ENCODE results near the gene SAMD10.

SAMD10 gene

DNA sequence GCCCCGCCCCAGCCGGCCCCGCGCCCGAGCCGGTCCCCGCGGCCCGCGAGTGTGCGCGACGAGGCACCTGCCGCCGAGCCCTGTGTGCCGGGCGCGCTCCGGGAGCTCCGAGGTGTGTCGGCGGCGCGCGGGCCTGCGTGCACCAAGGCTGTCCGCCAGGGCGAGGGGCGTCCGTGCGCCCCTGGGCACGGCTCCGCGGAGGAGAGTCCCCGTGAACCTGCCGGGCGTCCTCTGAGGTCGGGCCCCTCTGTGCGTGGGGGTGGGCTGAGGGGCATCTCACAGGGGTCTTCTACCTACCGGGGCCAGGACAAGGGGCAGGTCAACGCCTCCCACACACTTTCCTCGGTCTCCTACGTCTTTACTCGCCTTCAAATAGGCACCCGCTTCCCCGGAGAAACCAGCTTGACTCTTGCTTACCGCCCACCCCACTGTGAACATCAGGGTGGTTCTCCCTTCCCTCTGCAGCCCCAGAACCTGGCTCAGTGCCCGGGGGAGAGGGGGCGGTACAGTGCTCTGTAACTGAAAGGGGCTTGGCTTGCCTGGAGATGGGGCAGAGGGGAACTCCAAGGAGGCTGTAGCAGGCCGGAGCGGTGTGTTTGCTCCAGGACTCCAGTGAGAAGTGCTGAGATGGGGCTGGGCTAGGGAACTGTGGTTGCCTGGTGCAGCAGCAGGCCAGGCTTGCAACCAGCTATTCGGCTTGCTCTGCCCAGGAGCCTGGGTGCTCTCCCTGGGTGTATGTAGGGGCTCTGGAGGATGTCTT lies at the start of gene SAMD10 (continued):
- TF ChIP-seq ZNF23 (tag by site-specific recombination; IDR thresholded peaks at IDR 0.05; ENCODE audit: borderline replicate concordance) = no peak
- TF ChIP-seq ZNF140 (tag by site-specific recombination; IDR thresholded peaks at IDR 0.05) = no peak
- no peak; the same call in 1 of the 2 replicates for TF ChIP-seq WT1 (tag by site-specific recombination; IDR thresholded peaks at IDR 0.05)
- TF ChIP-seq ZFHX2 (tag by site-specific recombination; conservative IDR thresholded peaks at IDR 0.05) = peak; percentile 95
- TF ChIP-seq YY1 (tag by site-specific recombination; IDR thresholded peaks at IDR 0.05) = no peak
- no peak for TF ChIP-seq ZNF138 (tag by site-specific recombination; IDR thresholded peaks at IDR 0.05; ENCODE audit: borderline replicate concordance)
- TF ChIP-seq HOXD13 (CRISPR knock-in tag; IDR thresholded peaks at IDR 0.05; ENCODE audit: borderline replicate concordance) = no peak
- TF ChIP-seq ZNF239 (tag by site-specific recombination; IDR thresholded peaks at IDR 0.05) = no peak
- TF ChIP-seq ZNF791 (tag by site-specific recombination; IDR thresholded peaks at IDR 0.05) = no peak
- TF ChIP-seq ZNF560 (tag by site-specific recombination; IDR thresholded peaks at IDR 0.05; ENCODE audit: borderline replicate concordance) = no peak
- no peak for TF ChIP-seq HOXA7 (CRISPR knock-in tag; IDR thresholded peaks at IDR 0.05; ENCODE audit: borderline replicate concordance)
- TF ChIP-seq ZNF600 (tag by site-specific recombination; IDR thresholded peaks at IDR 0.05) = peak; percentile 76; the same call in 1 of the 2 replicates
- peak; percentile 94 for TF ChIP-seq EGR2 (tag by site-specific recombination; IDR thresholded peaks at IDR 0.05; ENCODE audit: low read depth)
- TF ChIP-seq ZNF24 (tag by site-specific recombination; IDR thresholded peaks at IDR 0.05) = peak; percentile 42; the same call in 1 of the 2 replicates
- TF ChIP-seq INSM2 (tag by site-specific recombination; IDR thresholded peaks at IDR 0.05) = no peak
- no peak for TF ChIP-seq ZNF571 (tag by site-specific recombination; IDR thresholded peaks at IDR 0.05)
- TF ChIP-seq ZNF514 (tag by site-specific recombination; IDR thresholded peaks at IDR 0.05) = no peak
- no peak for TF ChIP-seq ZNF548 (tag by site-specific recombination; IDR thresholded peaks at IDR 0.05)
- no peak for TF ChIP-seq ZNF596 (tag by site-specific recombination; IDR thresholded peaks at IDR 0.05)
- no peak for TF ChIP-seq ZNF184 (tag by site-specific recombination; IDR thresholded peaks at IDR 0.05)
- TF ChIP-seq SCRT2 (tag by site-specific recombination; IDR thresholded peaks at IDR 0.05) = no peak
- no peak for TF ChIP-seq ZNF121 (tag by site-specific recombination; IDR thresholded peaks at IDR 0.05)
- TF ChIP-seq ZEB2 (tag by site-specific recombination; IDR thresholded peaks at IDR 0.05) = peak; percentile 57; the same call in 1 of the 2 replicates
- no peak for TF ChIP-seq SETDB1 (IDR thresholded peaks at IDR 0.05; ENCODE audit: insufficient read length, low read length)
- TF ChIP-seq OSR2 (tag by site-specific recombination; IDR thresholded peaks at IDR 0.05) = no peak
- TF ChIP-seq, protein P1, sequence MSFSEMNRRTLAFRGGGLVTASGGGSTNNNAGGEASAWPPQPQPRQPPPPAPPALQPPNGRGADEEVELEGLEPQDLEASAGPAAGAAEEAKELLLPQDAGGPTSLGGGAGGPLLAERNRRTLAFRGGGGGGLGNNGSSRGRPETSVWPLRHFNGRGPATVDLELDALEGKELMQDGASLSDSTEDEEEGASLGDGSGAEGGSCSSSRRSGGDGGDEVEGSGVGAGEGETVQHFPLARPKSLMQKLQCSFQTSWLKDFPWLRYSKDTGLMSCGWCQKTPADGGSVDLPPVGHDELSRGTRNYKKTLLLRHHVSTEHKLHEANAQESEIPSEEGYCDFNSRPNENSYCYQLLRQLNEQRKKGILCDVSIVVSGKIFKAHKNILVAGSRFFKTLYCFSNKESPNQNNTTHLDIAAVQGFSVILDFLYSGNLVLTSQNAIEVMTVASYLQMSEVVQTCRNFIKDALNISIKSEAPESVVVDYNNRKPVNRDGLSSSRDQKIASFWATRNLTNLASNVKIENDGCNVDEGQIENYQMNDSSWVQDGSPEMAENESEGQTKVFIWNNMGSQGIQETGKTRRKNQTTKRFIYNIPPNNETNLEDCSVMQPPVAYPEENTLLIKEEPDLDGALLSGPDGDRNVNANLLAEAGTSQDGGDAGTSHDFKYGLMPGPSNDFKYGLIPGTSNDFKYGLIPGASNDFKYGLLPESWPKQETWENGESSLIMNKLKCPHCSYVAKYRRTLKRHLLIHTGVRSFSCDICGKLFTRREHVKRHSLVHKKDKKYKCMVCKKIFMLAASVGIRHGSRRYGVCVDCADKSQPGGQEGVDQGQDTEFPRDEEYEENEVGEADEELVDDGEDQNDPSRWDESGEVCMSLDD (tag by site-specific recombination; IDR thresholded peaks at IDR 0.05) = peak; percentile 74
- no peak for TF ChIP-seq ZNF302 (tag by site-specific recombination; IDR thresholded peaks at IDR 0.05; ENCODE audit: low read depth)
- no peak for TF ChIP-seq MZF1 (tag by site-specific recombination; IDR thresholded peaks at IDR 0.05; ENCODE audit: borderline replicate concordance)
- TF ChIP-seq SCRT1 (tag by site-specific recombination; IDR thresholded peaks at IDR 0.05; ENCODE audit: borderline replicate concordance) = no peak
- TF ChIP-seq GLIS1 (tag by site-specific recombination; IDR thresholded peaks at IDR 0.05) = peak; percentile 26; the same call in 1 of the 2 replicates
- no peak for TF ChIP-seq ZBTB49 (tag by site-specific recombination; IDR thresholded peaks at IDR 0.05; ENCODE audit: low read depth)
- no peak for TF ChIP-seq ZNF626 (tag by site-specific recombination; IDR thresholded peaks at IDR 0.05)
- no peak for TF ChIP-seq ZNF785 (tag by site-specific recombination; IDR thresholded peaks at IDR 0.05)
- TF ChIP-seq ZNF837 (tag by site-specific recombination; IDR thresholded peaks at IDR 0.05) = no peak
- TF ChIP-seq ZNF544 (tag by site-specific recombination; IDR thresholded peaks at IDR 0.05) = no peak
